ENCODE data around the gene RGS6.
A peak's percentile ranks its signal among the peaks of the same experiment; 100 is the strongest.

The RGS6 gene

DNA sequence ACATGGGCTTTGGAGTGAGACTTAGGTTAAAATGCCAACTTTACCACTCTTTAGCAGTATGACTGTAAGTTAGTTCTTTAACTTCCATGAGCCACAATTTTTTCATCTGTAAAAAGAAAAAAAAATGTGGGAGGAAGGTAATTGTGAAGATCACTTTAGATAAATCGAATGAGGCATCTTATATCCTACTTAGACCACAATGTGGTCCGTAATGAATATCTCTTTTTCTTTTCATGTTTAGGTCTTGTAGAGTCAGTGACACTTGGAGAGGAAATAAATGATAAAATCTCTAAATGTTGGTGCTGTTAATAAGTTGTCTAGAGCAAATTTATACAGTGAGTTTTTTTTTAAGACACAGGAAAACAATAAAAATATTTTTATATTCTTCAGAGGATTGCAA lies 34.3 kb downstream of the RGS6 start:
- Mint-ChIP-seq H3K27ac (no peak overlapping the region), H3K36me3 (no peaks in the 10 kb centered on the region), H3K9me3 (peaks cover 10% of the 10 kb centered on the region), H3K4me3 (no peak overlapping the region), H3K4me1 (peaks cover 6% of the 10 kb centered on the region), H3K27me3 (peaks cover 15% of the 10 kb centered on the region)
- no peak for ATAC-seq

DNA sequence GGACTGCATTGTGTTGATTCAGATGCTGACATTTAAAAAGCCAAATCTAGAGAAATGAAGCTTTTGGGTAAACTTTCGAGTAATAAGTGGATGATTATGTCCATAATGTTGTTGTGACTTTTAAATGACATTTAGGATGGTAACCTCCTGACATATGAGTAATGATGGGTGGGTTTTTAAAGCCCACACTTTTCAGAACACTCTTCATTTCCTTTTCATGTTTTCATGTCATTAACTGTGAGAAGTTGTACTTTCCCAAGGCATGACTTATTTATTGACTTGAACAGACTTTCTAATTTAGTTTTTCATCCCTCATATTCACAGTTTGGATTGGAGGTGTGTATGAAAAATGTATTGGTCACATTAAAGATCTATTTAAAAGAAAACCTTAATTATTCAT lies 35.5 kb downstream of the RGS6 start:
- peak overlapping the region; percentile 38 for H3K27ac Mint-ChIP-seq
- peaks cover 6% of the 10 kb centered on the region for H3K4me1 Mint-ChIP-seq
- no peaks in the 10 kb centered on the region for H3K36me3 Mint-ChIP-seq
- H3K27me3 Mint-ChIP-seq: peaks cover 15% of the 10 kb centered on the region
- H3K9me3 Mint-ChIP-seq: peaks cover 14% of the 10 kb centered on the region
- ATAC-seq: peak; percentile 51
- H3K4me3 Mint-ChIP-seq: peak overlapping the region; percentile 17

DNA sequence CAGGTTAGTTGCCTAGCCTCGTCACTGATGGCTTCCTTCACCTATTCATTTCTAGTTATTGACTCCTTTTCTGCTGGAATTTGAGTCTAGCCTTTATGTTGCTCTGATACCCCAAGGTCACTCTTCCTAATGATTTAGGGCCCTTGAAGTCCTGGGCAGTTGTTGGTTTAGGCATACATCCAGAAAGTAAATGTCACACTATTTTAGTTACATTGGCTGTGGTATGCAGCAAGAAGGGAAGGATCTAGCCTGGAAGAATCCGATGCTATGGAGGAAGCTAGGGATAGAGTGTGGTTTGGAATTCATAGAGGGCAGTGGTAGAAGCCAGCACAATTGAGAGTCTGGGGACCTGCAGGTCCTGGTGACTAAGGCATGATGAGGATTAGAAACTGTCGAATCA lies 38.0 kb downstream of the RGS6 start:
- peaks cover 17% of the 10 kb centered on the region for H3K9me3 Mint-ChIP-seq

DNA sequence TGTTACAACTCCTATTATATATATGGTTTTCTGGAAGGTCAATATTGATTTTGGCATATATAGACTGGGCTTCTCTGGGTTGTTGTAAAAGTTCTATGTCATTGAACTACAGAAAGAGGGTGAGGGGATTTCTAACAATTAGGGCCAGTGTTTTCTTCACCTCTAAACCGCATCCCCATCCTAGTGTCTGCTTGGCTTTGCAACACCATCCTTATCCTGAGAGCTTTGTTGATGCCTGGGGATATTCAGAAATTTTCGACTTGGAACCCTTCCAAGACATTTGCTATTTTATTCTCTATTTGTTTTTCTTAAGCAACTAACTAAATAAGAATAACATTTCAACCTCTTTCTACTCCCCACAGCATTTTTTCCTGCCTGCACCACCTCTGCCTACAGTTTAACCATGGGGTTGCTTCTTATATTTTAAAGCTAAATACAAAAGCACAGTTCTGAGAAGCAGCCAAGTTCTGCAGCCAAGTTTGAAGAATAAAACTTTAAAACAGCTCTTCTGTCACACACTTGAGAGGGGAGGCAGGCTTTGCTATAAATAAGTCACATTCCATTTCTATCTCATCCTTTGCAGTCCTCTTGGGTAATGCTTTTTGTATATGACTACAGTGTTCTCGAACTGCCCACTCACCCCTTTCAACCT lies 53.4 kb downstream of the RGS6 start:
- no peak for ATAC-seq
- H3K27me3 Mint-ChIP-seq: peaks cover 48% of the 10 kb centered on the region
- H3K36me3 Mint-ChIP-seq: no peaks in the 10 kb centered on the region
- H3K27ac Mint-ChIP-seq: no peak overlapping the region
- peaks cover 3% of the 10 kb centered on the region for H3K9me3 Mint-ChIP-seq
- no peak overlapping the region for H3K4me3 Mint-ChIP-seq
- no peaks in the 10 kb centered on the region for H3K4me1 Mint-ChIP-seq

More for the DNA sequence above, 38.0 kb downstream of the RGS6 start:
- Mint-ChIP-seq H3K36me3 (no peaks in the 10 kb centered on the region), H3K4me3 (no peak overlapping the region), H3K4me1 (peaks cover 6% of the 10 kb centered on the region), H3K27ac (no peak overlapping the region), H3K27me3 (peaks cover 4% of the 10 kb centered on the region)
- no peak for ATAC-seq

DNA sequence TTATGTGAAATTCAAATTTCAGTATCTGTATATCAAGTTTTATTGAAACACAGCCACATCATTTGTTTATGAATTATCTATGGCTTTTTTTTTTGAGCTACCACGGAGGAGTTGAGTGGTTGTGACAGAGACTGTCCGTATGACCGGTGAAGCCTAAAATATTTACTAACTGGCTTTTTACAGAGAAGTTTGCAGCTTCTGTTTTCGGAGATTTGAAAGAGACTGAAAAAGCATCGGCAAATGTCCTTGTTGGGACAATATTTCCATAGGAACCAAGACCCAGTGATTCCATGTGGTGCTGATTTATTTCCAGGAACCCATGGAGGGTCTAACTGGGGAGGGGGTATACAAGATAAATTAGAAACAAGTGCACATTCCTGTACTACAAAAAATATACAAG lies 56.2 kb downstream of the RGS6 start:
- H3K27me3 Mint-ChIP-seq: peaks cover 29% of the 10 kb centered on the region
- no peaks in the 10 kb centered on the region for H3K9me3 Mint-ChIP-seq
- no peaks in the 10 kb centered on the region for H3K36me3 Mint-ChIP-seq
- H3K4me1 Mint-ChIP-seq: no peaks in the 10 kb centered on the region
- no peak overlapping the region for H3K27ac Mint-ChIP-seq
- ATAC-seq: no peak
- H3K4me3 Mint-ChIP-seq: no peak overlapping the region

DNA sequence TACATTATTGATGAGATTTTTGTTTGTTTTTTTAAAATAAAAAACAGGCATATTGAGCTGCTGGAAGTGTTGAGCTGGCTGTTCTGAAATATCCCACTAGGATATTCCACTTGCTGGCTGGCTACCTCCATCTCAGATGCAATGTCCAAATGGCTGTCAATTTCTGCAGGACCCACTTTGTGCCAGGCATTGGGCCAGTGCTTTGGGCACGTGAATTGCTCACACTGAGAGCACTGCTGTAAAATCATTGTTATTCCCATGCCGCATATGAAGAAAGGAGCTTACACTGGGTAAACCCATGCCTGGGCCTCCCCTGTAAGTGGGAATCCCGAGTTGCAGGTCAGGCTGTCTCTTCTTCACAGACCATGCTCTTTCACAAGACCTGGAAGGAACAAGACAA lies 56.7 kb downstream of the RGS6 start:
- H3K27ac Mint-ChIP-seq: no peak overlapping the region
- ATAC-seq: no peak
- H3K9me3 Mint-ChIP-seq: no peaks in the 10 kb centered on the region
- H3K36me3 Mint-ChIP-seq: no peaks in the 10 kb centered on the region
- H3K27me3 Mint-ChIP-seq: peaks cover 24% of the 10 kb centered on the region
- no peak overlapping the region for H3K4me3 Mint-ChIP-seq
- H3K4me1 Mint-ChIP-seq: no peaks in the 10 kb centered on the region

DNA sequence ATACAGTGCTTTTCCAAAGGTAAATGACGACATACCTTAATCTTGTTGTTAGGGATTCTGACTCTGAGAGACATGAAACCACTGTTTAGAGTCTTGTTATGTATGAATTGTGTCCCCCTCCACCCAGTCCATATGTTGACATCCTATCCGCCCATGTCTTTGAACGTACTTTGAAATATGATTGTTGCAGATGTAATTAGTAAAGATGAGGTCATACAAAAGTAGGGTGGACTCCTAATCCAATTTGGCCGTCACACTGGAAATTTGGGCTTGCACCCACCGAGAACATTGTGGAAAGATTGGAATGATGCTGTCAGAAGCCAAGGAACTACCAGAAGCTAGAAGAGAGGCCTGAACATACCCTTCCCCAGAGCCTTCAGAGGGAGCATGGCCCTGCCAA lies 62.2 kb downstream of the RGS6 start:
- H3K4me1 Mint-ChIP-seq: no peaks in the 10 kb centered on the region
- no peak overlapping the region for H3K4me3 Mint-ChIP-seq
- no peaks in the 10 kb centered on the region for H3K9me3 Mint-ChIP-seq
- no peaks in the 10 kb centered on the region for H3K36me3 Mint-ChIP-seq
- ATAC-seq: no peak
- peaks cover 9% of the 10 kb centered on the region for H3K27me3 Mint-ChIP-seq
- no peak overlapping the region for H3K27ac Mint-ChIP-seq

DNA sequence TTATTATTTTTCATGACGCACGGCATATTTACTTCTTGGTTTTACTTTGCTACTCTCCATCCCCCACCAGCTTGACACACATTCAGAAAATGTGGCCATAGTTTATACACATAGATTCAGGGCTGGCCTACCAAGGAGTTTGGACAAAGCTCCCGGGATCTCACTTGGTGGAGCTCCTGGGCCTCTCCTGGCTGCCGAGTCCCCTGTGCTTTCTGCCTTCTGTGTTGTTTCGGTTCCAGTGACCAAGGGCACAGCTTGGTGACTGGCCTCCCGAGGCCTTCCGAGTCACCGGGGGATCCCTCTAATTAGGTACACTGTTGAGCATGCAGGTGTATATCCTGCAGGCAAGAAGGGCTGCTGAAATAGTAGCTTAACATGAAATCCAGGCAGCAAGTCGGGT lies 63.5 kb downstream of the RGS6 start:
- Mint-ChIP-seq H3K4me3 (no peak overlapping the region), H3K9me3 (peaks cover 3% of the 10 kb centered on the region), H3K27ac (no peak overlapping the region), H3K27me3 (peaks cover 9% of the 10 kb centered on the region), H3K4me1 (no peaks in the 10 kb centered on the region), H3K36me3 (no peaks in the 10 kb centered on the region)
- no peak for ATAC-seq

DNA sequence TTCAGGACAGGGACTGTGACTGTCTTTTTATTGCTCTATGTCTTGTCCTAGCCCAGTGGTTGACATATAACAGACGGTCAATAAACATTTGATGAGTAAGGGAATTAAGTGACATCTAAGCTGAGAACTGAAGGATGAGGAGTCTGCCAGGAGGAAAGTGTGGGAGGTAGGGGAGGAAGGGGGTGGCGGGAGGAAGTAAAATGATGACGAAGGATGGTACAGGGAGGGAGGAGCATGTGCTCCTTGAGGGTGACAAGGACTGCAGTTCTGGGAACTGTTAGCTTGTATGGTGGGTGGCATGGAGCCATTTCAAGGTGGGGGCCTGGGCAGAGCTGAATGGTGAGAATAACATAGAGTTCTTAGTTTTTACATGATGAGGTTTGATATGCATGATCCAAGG lies 64.4 kb downstream of the RGS6 start:
- no peak overlapping the region for H3K27ac Mint-ChIP-seq
- peaks cover 3% of the 10 kb centered on the region for H3K9me3 Mint-ChIP-seq
- H3K4me3 Mint-ChIP-seq: no peak overlapping the region
- no peak for ATAC-seq
- no peaks in the 10 kb centered on the region for H3K4me1 Mint-ChIP-seq
- H3K36me3 Mint-ChIP-seq: no peaks in the 10 kb centered on the region
- peaks cover 9% of the 10 kb centered on the region for H3K27me3 Mint-ChIP-seq

DNA sequence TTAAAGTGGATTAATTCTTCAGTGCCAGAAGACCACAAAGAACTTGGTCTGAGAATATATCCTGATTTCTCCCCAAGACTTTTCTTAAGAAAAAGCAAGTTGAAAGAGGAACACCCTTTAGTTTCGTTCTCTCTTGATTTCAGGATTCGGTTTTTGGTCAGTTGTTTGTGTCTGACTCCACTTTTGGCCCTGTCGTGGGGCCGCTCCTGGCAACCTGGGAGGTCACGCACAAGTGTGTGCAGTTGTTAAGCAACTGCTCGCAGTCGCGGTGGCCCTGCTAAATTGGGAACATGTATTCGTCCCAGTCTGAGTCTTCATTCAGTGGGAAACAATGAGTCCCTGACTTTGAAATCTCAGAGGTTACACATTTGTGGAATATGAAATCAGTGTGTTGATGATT lies 68.7 kb downstream of the RGS6 start:
- ATAC-seq: no peak
- peaks cover 9% of the 10 kb centered on the region for H3K27me3 Mint-ChIP-seq
- no peak overlapping the region for H3K27ac Mint-ChIP-seq
- H3K4me1 Mint-ChIP-seq: no peaks in the 10 kb centered on the region
- H3K36me3 Mint-ChIP-seq: no peaks in the 10 kb centered on the region
- no peak overlapping the region for H3K4me3 Mint-ChIP-seq
- H3K9me3 Mint-ChIP-seq: peaks cover 3% of the 10 kb centered on the region

DNA sequence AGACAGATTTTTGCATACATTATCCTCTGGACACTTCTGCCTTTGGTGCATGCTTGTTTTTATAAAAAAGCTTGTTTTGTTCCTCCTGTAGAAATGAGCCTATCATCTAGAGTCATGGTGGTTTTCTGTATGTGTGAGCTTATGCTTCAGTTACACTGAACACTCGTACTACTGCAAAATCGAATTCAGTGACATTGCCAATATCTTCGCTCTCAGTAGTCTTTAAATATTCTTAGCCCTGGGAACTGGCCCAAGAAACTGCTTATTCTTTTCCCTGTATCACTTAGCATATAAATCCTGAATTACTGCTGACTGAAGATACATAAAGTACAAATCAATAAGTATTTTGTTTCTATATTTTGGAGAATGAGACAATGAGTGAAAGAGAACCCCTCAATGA lies 70.5 kb downstream of the RGS6 start:
- Mint-ChIP-seq H3K27me3 (peaks cover 19% of the 10 kb centered on the region), H3K27ac (no peak overlapping the region), H3K36me3 (no peaks in the 10 kb centered on the region), H3K9me3 (peaks cover 3% of the 10 kb centered on the region), H3K4me1 (no peaks in the 10 kb centered on the region), H3K4me3 (no peak overlapping the region)
- no peak for ATAC-seq

DNA sequence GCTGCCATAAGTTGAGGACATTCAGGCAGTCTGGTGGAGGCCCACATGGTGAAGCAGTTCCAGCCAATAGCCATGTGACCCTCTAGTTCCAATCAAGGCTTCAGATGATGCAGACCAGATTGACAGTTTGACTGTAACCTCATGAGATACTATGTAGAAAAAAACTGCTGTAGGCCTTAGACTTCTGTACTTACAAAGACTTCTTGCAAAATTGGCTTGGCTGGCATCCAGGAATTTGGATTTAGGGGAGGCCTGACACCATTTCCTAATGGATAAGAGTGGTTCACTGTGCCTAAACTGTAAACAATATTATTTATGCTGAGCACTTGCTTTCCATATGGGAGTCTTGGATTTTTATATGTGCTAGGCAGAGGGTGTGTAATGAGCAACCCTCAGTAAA lies 76.4 kb downstream of the RGS6 start:
- Mint-ChIP-seq H3K4me1 (no peaks in the 10 kb centered on the region), H3K9me3 (no peaks in the 10 kb centered on the region), H3K4me3 (no peak overlapping the region), H3K27ac (no peak overlapping the region), H3K36me3 (no peaks in the 10 kb centered on the region), H3K27me3 (peaks cover 13% of the 10 kb centered on the region)
- ATAC-seq: no peak

DNA sequence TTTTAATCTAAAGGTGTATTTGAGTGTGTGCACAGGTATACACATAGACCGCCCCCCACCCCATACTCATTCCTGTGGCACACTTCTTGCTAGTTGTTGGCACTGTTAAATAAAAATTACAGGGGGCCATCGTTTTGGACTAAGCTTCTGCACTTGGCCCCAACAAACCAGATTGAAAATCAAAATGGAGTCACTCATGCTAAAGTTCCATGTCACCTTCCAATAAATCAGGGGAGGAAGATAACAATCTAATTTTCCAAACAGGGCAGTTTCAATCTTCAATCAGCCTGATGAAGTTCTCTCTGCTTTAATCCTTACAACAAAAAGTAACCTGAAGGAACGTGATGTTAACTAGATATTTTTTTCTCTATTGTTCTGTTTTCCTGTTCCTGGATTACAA lies 78.2 kb downstream of the RGS6 start:
- no peaks in the 10 kb centered on the region for H3K36me3 Mint-ChIP-seq
- H3K4me3 Mint-ChIP-seq: no peak overlapping the region
- H3K9me3 Mint-ChIP-seq: no peaks in the 10 kb centered on the region
- no peak overlapping the region for H3K27ac Mint-ChIP-seq
- H3K4me1 Mint-ChIP-seq: no peaks in the 10 kb centered on the region
- peaks cover 10% of the 10 kb centered on the region for H3K27me3 Mint-ChIP-seq
- ATAC-seq: no peak

DNA sequence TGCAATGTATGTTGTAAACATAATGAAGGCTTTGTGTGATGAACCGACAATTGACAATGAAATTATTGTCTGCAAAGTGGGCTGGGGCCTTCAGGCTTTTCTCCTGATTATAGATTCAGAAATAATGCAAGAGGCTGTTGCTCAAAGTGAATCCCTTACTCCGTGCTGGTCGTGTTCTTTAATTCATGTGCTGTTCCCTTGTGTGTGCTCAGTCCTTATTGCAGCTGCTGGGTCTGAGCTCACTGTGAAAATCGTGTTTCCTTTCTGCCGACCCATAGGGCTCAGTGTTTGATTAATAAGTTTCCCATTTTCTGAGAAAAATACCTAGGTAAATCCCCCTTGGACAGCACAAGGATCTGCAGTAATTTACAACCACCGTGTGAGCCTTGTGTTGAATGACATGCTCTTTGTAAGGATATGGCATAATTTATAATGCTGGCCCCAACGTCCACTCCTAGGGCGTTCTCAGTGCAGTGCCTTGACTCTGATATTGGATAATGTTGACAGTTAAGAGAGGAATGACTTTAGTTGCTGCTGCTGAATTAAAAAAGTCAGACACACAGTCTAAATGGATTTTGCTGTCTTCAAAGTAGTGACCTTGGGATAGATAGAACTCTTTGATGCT lies 81.6 kb downstream of the RGS6 start:
- Mint-ChIP-seq H3K27ac (no peak overlapping the region), H3K4me1 (no peaks in the 10 kb centered on the region), H3K36me3 (no peaks in the 10 kb centered on the region), H3K4me3 (no peak overlapping the region), H3K9me3 (peaks cover 3% of the 10 kb centered on the region), H3K27me3 (peaks cover 8% of the 10 kb centered on the region)
- ATAC-seq: no peak

DNA sequence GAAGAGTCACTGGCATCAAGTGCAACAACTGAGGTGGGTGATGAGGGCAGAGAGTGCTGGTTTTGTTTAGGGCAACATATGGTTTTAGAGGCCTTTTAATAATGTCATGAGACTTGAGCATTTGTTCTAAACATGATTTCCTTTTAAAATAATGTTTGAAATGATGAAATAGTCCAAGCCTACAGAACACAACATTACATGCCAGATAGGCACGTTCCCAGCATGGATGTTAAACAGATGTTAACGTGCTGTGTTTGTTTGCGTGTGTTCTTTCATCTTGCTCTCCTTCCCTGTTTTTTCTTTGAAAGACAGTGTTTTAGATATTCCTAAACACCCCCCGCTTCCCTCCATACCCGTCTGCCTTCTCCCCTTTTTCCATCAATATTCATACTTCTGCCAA lies 82.3 kb downstream of the RGS6 start:
- Mint-ChIP-seq H3K27me3 (peaks cover 8% of the 10 kb centered on the region), H3K4me3 (no peak overlapping the region), H3K27ac (no peak overlapping the region), H3K9me3 (peaks cover 3% of the 10 kb centered on the region), H3K4me1 (no peaks in the 10 kb centered on the region), H3K36me3 (no peaks in the 10 kb centered on the region)
- no peak for ATAC-seq

DNA sequence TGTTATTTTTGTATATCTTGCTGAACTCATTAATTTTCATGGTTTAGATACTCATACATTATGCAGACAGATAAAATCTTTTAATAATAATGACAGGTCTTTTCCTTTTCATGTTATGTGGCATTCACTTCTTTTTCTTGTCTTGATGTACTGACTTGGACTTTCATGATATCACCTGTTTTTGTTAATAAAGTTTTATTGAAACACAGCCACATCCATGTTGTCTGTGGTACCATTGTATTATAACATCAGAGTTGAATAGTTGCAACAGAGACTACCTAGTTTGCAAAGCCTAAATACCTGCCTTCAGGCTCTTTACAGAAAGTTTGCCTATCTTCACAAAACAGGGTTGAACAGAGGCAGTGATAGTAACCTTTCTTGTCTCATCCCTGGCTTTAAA lies 85.1 kb downstream of the RGS6 start:
- no peaks in the 10 kb centered on the region for H3K36me3 Mint-ChIP-seq
- H3K9me3 Mint-ChIP-seq: peaks cover 3% of the 10 kb centered on the region
- H3K4me1 Mint-ChIP-seq: no peaks in the 10 kb centered on the region
- ATAC-seq: no peak
- peaks cover 27% of the 10 kb centered on the region for H3K27me3 Mint-ChIP-seq
- no peak overlapping the region for H3K27ac Mint-ChIP-seq
- no peak overlapping the region for H3K4me3 Mint-ChIP-seq

Measured in stimulated activated memory B cell treated with anti-CD40 and anti-IgM and Interleukin-4, amounts not matched to agents 10 μg/mL and 1 μg/mL and 100 μg/mL, for 72 hours (primary cell).